Body of pancreas (tissue), 4 donors: ENCODE results near the gene LTB. TPM values are rescaled to one million over a fixed set of nuclear protein-coding genes. Genes with fewer than 3 reads are reported as not detected.

Experiments used
- ATAC-seq: fragments of 150-250 bp; one replicate; pipeline ENCODE4 v1.9.1; 2016
- DNase-seq, 4 donors: peaks; one replicate each; pipeline ENCODE4 v3.0.0-alpha.2; 2019
- H3K27ac ChIP-seq, 4 donors: fragments of 200-600 bp; sonication (generic); 1 replicate in 3 of 4; 2 replicates in 1 of 4; pipeline versions ENCODE4 v1.5.1 to v1.6.1; 2016 to 2019; ENCODE audit warnings: mild to moderate bottlenecking in 1 of 4, mixed read lengths in 1 of 4, moderate library complexity in 1 of 4
- H3K27me3 ChIP-seq, 2 donors: fragments of 200-600 bp; sonication (generic); one replicate each; pipeline ENCODE4 v1.6.0; 2016; ENCODE audit warnings: mild to moderate bottlenecking in 1 of 2
- H3K36me3 ChIP-seq, 2 donors: fragments of 200-600 bp; sonication (generic); replicated peaks in 1 of 2; 2 replicates each; pipeline ENCODE4 v1.5.1; 2016; ENCODE audit warnings: low read depth in 2 of 2; ENCODE audit not compliant: insufficient read depth in 1 of 2
- H3K4me1 ChIP-seq: fragments of 200-600 bp; sonication (generic); one replicate; pipeline ENCODE4 v1.6.0; 2016
- H3K4me3 ChIP-seq, 2 donors: fragments of 200-600 bp; sonication (generic); 1 replicate in 1 of 2; 2 replicates in 1 of 2; pipeline ENCODE4 v1.5.1; 2016 to 2019
- H3K9me3 ChIP-seq, 3 donors: fragments of 200-600 bp; sonication (generic); 1 replicate in 2 of 3; 2 replicates in 1 of 3; pipeline ENCODE4 v1.5.1; 2016
- CTCF ChIP-seq, 7 experiments: fragments of 450-650 bp in 4 of 7; fragments of 200-600 bp in 3 of 7; sonication (generic) in 3 of 7; IDR thresholded peaks; one replicate each; pipeline ENCODE4 v1.5.1; 2016 to 2019; ENCODE audit warnings: antibody characterized with exemption in 7 of 7
- POLR2A ChIP-seq, 3 donors: fragments of 450-650 bp; IDR thresholded peaks; one replicate each; pipeline ENCODE4 v1.6.1; 2016; ENCODE audit warnings: antibody characterized with exemption in 3 of 3, mild to moderate bottlenecking in 2 of 3
- WGBS, 2 donors: methylation state at CpG; one replicate each; pipeline ENCODE4 v1.1.5; 2017; 5-methylcytosine and 5-hydroxymethylcytosine counted together
- intact Hi-C: fragments of 100-400 bp; cut with DNase I; formaldehyde crosslinking; loops from one replicate; pipeline ENCODE4 v1.15.1; 2023
- total RNA-seq, 2 donors: library from RNA; depleted of rRNA; stranded (reverse); fragments of >200 nt; gene quantifications; one replicate each; pipeline ENCODE4 v1.1.0, GENCODE V29; 2016

LTB gene
- total RNA-seq, 2 donors from 2014 or later, result 0.78 TPM; not detected in 1

- intact Hi-C loops, result no loop called here
- no peaks in the 10 kb centered on the region for H3K36me3 ChIP-seq
- TF ChIP-seq CTCF (IDR thresholded peaks at IDR 0.05) (no peak), POLR2A (IDR thresholded peaks at IDR 0.05) (no peak)
- no peak for ATAC-seq
- WGBS, 2 donors, result 79 to 88% methylated on average over 4 of the region's 4 CpGs
- H3K27ac ChIP-seq, result no peak overlapping the region
- H3K4me1 ChIP-seq, result no peaks in the 10 kb centered on the region
- no peak for DNase-seq
- H3K27me3 ChIP-seq, result no peaks in the 10 kb centered on the region
- H3K9me3 ChIP-seq, result no peaks in the 10 kb centered on the region
- no peak overlapping the region for H3K4me3 ChIP-seq
Observed at GRCh38 chr6:31610968-31611367, 28.7 kb upstream of the LTB start.

GRCh38 chr6:31609519-31610406 is 27.5 kb upstream of the LTB start:
- intact Hi-C loops, result no loop called here

GRCh38 chr6:31607317-31607716 is 25.1 kb upstream of the LTB start:
- no peak for ATAC-seq
- TF ChIP-seq CTCF (IDR thresholded peaks at IDR 0.05) (no peak), POLR2A (IDR thresholded peaks at IDR 0.05) (no peak)
- H3K36me3 ChIP-seq, result no peaks in the 10 kb centered on the region

More at GRCh38 chr6:31609519-31610406, 27.5 kb upstream of the LTB start:
- DNase-seq (no peak), ATAC-seq (no peak)
- Histone ChIP-seq H3K4me3 (no peak overlapping the region), H3K27ac (no peak overlapping the region), H3K36me3 (no peaks in the 10 kb centered on the region), H3K27me3 (no peaks in the 10 kb centered on the region), H3K4me1 (no peaks in the 10 kb centered on the region), H3K9me3 (no peaks in the 10 kb centered on the region)
- 54 to 75% methylated on average over 8 of the region's 8 CpGs for WGBS, 2 donors
- TF ChIP-seq CTCF (IDR thresholded peaks at IDR 0.05) (no peak), POLR2A (IDR thresholded peaks at IDR 0.05) (no peak)

GRCh38 chr6:31597006-31597405 is 14.8 kb upstream of the LTB start:
- TF ChIP-seq POLR2A (IDR thresholded peaks at IDR 0.05) (no peak), CTCF (IDR thresholded peaks at IDR 0.05) (peak in 5 of 7 experiments; percentile 9 to 43 (median 23))
- no peaks in the 10 kb centered on the region for H3K9me3 ChIP-seq
- H3K4me3 ChIP-seq, result no peak overlapping the region
- H3K27me3 ChIP-seq, result no peaks in the 10 kb centered on the region
- 22 to 24% methylated on average over 2 of the region's 2 CpGs for WGBS, 2 donors
- intact Hi-C loops, result loop anchor here (5.0 to 10.0 kb wide), 2 partner anchors 50 to 102 kb away; partner anchors contain the start of genes ATP6V1G2, MICB and NFKBIL1
- ATAC-seq, result no peak
- H3K4me1 ChIP-seq, result peaks cover 5% of the 10 kb centered on the region
- no peaks in the 10 kb centered on the region for H3K36me3 ChIP-seq
- DNase-seq, result no peak
- H3K27ac ChIP-seq, result no peak overlapping the region

More at GRCh38 chr6:31607317-31607716, 25.1 kb upstream of the LTB start:
- no peak for DNase-seq
- intact Hi-C loops, result no loop called here
- 61 to 80% methylated on average over 1 of the region's 1 CpG for WGBS, 2 donors
- Histone ChIP-seq H3K9me3 (no peaks in the 10 kb centered on the region), H3K4me1 (no peaks in the 10 kb centered on the region), H3K27ac (no peak overlapping the region), H3K4me3 (no peak overlapping the region), H3K27me3 (no peaks in the 10 kb centered on the region)
